GM12865 (cell line): ENCODE results near the gene UNC13C.

Source experiments
- DNase-seq: peaks from one replicate; pipeline ENCODE4 v3.0.0; 2010; ENCODE audit warnings: low read depth
- H3K4me3 ChIP-seq: 2 replicates; pipeline ENCODE4 v1.5.1; 2011; ENCODE audit warnings: mild to moderate bottlenecking, low read depth, low read length, control low read depth
- TF ChIP-seq, protein P1 (sequence below): IDR thresholded peaks from 2 replicates; pipeline ENCODE4 v1.5.1; 2011; ENCODE audit warnings: low read length, control low read depth, low read depth, inconsistent platforms; ENCODE audit not compliant: insufficient read depth; ENCODE audit errors: missing control alignments

UNC13C gene

DNA sequence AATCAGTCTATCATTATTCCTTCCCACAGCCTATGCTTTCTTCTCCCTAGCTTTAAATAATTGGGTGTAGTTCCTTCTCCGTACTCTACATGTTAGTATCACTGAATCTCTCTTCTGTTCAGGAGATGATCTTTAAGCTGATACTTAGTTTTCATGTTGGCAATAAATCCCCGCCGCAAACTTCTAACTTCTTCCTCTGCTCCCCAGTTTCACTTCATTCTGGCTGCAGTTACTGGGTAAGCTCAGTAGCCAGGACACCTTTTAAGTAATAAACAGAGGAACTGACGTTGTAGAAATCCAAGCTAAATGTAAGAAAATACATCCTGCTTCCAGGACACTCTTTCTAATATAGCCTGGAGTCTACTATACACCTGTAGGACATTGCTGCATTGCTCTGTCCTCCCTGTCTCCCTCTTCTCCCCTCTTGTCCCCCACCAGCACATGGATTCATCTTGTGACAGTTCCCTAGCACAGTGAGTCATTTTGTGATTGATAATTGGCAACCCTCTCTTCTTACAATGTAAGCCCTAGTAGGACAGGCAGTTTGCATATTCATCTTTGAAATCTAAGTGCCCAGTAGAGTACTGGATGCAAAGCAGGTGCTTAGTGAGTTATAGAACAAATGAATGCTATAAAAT, 598.2 kb downstream of the UNC13C start:
- H3K4me3 ChIP-seq: no peak overlapping the region
- TF ChIP-seq, protein P1, sequence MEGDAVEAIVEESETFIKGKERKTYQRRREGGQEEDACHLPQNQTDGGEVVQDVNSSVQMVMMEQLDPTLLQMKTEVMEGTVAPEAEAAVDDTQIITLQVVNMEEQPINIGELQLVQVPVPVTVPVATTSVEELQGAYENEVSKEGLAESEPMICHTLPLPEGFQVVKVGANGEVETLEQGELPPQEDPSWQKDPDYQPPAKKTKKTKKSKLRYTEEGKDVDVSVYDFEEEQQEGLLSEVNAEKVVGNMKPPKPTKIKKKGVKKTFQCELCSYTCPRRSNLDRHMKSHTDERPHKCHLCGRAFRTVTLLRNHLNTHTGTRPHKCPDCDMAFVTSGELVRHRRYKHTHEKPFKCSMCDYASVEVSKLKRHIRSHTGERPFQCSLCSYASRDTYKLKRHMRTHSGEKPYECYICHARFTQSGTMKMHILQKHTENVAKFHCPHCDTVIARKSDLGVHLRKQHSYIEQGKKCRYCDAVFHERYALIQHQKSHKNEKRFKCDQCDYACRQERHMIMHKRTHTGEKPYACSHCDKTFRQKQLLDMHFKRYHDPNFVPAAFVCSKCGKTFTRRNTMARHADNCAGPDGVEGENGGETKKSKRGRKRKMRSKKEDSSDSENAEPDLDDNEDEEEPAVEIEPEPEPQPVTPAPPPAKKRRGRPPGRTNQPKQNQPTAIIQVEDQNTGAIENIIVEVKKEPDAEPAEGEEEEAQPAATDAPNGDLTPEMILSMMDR: no peak
- DNase-seq: peak; percentile 12

DNA sequence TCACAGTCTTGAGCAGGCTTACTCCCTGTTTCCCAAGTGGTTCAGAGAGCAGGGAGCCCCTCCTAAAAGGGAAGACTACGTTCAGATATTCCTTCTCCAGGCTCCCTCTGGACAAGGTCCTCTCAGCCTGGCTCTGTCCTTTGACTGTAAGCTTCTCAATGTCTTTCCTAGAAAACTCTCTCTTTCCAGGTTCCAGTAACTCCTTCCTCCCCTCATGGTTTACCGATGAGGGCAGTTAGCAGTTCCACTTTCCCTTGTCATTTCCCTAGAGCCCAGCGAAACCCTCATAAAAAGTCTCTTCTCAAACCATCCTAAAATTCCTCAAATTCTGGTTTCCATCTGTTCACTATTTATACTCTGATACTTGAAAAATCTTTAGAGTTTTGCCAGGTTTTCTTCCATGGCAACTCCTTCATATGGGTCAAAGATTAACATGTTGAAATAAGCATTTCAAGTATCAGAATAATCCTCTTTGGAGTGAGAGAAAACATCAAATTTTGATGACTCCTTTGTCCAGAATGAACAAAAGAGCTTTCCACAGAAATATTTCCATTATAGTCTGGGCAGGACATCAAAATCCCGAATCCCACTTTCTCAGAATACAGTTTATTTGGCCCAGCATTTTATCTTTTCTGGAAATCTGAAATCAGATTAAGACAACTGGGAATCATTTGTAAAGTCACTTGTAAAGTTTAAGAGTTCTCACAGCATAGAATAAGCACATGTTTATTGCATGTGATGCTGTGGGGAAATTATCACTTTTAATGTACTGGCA, 599.4 kb downstream of the UNC13C start:
- TF ChIP-seq, protein P1: no peak
- DNase-seq: no peak

DNA sequence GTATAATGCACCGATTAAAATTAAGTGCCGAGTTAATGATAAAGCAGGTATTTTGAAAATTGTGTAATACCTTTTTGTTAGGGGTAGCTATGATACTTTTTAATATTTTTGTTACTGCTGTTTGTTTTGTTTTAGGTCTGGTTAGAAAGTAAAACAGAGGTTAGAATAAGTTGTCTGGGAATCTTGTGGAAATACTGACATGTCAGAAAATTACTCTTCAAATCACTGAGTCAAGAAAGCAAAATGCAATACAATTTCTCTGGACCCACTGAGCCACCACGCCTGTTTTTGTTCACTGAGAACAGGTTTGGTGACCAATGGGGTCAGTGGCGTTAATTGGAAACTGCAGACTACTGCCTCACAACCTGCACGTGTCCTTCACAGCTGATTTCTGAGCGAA, 601.6 kb downstream of the UNC13C start:
- no peak for DNase-seq
- H3K4me3 ChIP-seq: no peak overlapping the region
- TF ChIP-seq, protein P1: no peak

More for the DNA sequence above, 599.4 kb downstream of the UNC13C start:
- H3K4me3 ChIP-seq: no peak overlapping the region

DNA sequence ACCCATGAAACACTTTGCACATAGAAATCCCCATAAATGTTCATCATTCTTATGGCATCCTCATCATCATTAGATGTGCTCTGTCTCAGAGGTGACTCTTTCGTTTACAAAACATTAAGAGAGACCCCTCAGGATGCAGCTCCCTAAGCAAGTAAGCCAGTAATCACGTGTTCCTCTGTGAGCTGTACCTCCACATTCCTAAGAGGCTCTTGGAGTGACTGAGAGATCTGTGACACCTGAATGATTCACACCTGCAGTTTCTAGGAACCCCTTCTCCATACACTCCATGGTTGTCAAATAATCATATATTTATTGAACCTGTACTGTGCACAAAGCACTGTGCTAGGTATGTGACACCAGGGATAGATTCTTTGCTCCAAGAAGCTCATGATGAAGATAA, 602.4 kb downstream of the UNC13C start:
- no peak for DNase-seq
- H3K4me3 ChIP-seq: no peak overlapping the region
- TF ChIP-seq, protein P1: no peak

DNA sequence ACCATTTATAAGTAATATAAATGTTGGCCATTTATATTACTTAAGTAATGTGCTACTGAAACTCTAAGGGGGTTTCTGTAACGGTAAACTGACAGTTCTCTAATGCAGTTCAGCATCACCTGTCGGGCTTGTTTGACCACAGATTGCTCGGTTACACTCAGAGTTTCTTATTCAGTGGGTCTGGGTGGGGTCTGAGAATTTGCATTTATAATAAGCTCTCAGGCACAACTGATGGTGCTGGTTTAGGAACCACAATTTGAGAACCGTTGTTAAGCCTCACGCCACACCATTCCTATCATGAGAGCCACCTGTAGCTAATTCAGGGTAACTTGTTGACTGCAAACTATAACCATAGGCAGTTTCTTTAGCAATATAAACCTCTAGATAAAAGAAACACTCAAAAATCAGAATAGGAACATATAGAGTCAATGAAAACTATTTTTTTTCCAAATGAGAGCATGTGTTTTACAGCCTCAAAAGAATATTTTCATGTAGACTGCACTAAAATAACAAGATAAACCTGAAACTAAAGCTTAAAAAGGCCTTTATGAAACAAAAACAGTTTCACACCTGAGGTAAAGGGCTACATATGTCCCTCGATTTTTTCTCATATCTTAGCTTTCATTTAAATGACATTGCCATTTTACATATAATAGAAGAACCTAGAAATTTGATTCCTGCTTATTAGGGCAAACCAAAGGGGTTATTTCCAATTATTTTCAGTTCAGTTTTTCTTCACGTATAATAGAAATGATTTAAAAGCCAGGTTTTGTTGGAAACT, 604.8 kb downstream of the UNC13C start:
- TF ChIP-seq, protein P1: no peak
- no peak overlapping the region for H3K4me3 ChIP-seq
- DNase-seq: peak; percentile 94

DNA sequence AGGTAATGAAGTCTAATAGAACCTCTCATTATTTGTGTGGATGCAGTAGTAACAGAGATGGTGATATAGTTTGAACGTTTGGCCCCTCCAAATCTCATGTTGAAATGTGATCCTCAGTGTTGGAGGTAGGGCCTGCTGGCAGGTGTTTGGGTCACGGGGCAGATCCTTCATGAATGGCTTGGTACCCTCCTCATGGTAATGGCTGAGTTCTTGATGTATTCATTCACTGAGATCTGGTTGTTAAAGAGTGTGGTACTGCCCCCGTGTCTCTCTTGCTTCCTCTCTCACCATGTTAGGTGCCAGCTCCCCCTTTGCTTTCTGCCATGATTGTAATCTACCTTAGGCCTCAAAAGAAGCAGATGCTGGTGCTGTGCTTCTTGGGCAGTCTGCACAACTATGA, 606.8 kb downstream of the UNC13C start:
- TF ChIP-seq, protein P1: no peak
- H3K4me3 ChIP-seq: peak overlapping the region; percentile 28
- peak; percentile 13 for DNase-seq
